Kidney (tissue), 14 donors: ENCODE measurements around the gene F3. TPM values are rescaled to one million over a fixed set of nuclear protein-coding genes. Genes with fewer than 3 reads are reported as not detected.

Source experiments
- DNase-seq, 5 donors: peaks; one replicate each; pipeline ENCODE4 v3.0.0-alpha.2; 2013 to 2020
- FAIRE-seq: peaks from 2 replicates; lab custom pipeline; 2012; peaks lifted over from hg19 to GRCh38; lab: Jason Lieb, UNC
- H3K27ac ChIP-seq, 2 donors: one replicate each; pipeline ENCODE4 v1.7.0; 2013; ENCODE audit warnings: low read depth in 2 of 2, low read length in 2 of 2, inconsistent platforms in 1 of 2
- H3K27me3 ChIP-seq: one replicate; pipeline ENCODE4 v1.7.1; 2013; ENCODE audit warnings: low read length, inconsistent platforms; ENCODE audit not compliant: control insufficient read depth, insufficient read depth
- H3K36me3 ChIP-seq, 3 donors: one replicate each; pipeline versions ENCODE4 v1.7.0 to v1.7.1; 2013; ENCODE audit warnings: low read length in 3 of 3, control low read depth in 1 of 3, inconsistent platforms in 1 of 3; ENCODE audit not compliant: insufficient read depth in 3 of 3, control insufficient read depth in 2 of 3
- H3K4me1 ChIP-seq, 3 donors: one replicate each; pipeline versions ENCODE4 v1.7.0 to v1.7.1; 2013; ENCODE audit warnings: low read length in 3 of 3, inconsistent platforms in 1 of 3, low read depth in 1 of 3; ENCODE audit not compliant: control insufficient read depth in 2 of 3, insufficient read depth in 2 of 3
- H3K4me3 ChIP-seq, 3 donors: one replicate each; pipeline versions ENCODE4 v1.7.0 to v1.8.1; 2013; ENCODE audit warnings: low read length in 3 of 3, control low read depth in 1 of 3, inconsistent platforms in 1 of 3
- H3K9ac ChIP-seq, 3 donors: one replicate each; pipeline versions ENCODE4 v1.7.0 to v1.7.1; 2013; ENCODE audit warnings: low read length in 3 of 3, control low read depth in 1 of 3, inconsistent platforms in 1 of 3
- H3K9me3 ChIP-seq, 3 donors: one replicate each; pipeline versions ENCODE4 v1.7.0 to v1.7.1; 2013; ENCODE audit warnings: low read length in 3 of 3, control low read depth in 1 of 3, inconsistent platforms in 1 of 3; ENCODE audit not compliant: control insufficient read depth in 2 of 3, insufficient read depth in 1 of 3
- intact Hi-C: fragments of 100-400 bp; cut with DNase I; formaldehyde crosslinking; loops from one replicate; pipeline ENCODE4 v1.11.1; 2022
- polyA plus RNA-seq: library from polyadenylated mRNA; stranded (reverse); fragments of 350-450 nt; fragmentation: Illumina TruSeq; extraction: RNeasy Lipid Tissue Mini Kit (QIAGEN cat#74804); gene quantifications from one replicate; pipeline ENCODE4 v1.2.3, GENCODE V29; 2014; ENCODE audit warnings: low read depth, low replicate concordance; ENCODE audit not compliant: insufficient read depth
- total RNA-seq: library from RNA; stranded (reverse); fragmentation: NEBNext Ultra II Directional; extraction: Animal tissue kit (Norgen Biotek cat#: 25700); gene quantifications from one replicate; pipeline ENCODE4 v1.2.1, GENCODE V29; 2021
- TF ChIP-seq, protein P1 (sequence below): IDR thresholded peaks from 3 replicates; pipeline ENCODE4 v1.5.1; 2012; ENCODE audit warnings: mild to moderate bottlenecking, moderate library complexity, borderline replicate concordance; ENCODE audit not compliant: insufficient read depth; ENCODE audit errors: extremely low read depth
- donor health status: control.
- donor health status: control.
- donor health status: control.
- donor health status: control.
- donor health status: control.
- donor health status: DM: yes; HTN: yes; CAD: no.
- donor health status: Normal renal cell carcinoma (clear cell type).

F3 gene
- total and polyA plus RNA-seq, 2 donors from 2014 or later, result 8.8 to 19.0 TPM

DNA sequence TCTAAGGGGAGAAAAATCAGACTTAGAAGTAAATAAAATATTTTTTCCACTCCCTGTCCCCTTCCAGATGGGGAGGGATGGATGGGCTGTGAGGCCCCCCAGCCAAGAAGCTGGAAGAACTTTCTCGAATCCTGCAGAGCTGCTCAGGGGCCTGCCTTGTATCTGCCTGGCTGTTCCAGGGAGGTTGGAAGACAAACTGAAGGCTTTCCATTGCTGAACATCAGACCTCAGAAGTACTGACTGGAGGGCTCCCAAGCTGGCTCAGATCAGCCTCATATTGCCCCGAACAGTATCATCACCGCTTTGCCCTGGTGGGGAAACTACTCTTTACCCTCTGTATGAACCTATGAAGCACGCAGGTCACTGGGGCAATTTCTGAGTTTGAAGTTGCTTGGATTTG is 12.4 kb upstream of the F3 start:
- H3K9ac ChIP-seq, result no peak overlapping the region
- H3K4me3 ChIP-seq, result no peak overlapping the region
- FAIRE-seq (no peak), DNase-seq (no peak)
- TF ChIP-seq, protein P1, sequence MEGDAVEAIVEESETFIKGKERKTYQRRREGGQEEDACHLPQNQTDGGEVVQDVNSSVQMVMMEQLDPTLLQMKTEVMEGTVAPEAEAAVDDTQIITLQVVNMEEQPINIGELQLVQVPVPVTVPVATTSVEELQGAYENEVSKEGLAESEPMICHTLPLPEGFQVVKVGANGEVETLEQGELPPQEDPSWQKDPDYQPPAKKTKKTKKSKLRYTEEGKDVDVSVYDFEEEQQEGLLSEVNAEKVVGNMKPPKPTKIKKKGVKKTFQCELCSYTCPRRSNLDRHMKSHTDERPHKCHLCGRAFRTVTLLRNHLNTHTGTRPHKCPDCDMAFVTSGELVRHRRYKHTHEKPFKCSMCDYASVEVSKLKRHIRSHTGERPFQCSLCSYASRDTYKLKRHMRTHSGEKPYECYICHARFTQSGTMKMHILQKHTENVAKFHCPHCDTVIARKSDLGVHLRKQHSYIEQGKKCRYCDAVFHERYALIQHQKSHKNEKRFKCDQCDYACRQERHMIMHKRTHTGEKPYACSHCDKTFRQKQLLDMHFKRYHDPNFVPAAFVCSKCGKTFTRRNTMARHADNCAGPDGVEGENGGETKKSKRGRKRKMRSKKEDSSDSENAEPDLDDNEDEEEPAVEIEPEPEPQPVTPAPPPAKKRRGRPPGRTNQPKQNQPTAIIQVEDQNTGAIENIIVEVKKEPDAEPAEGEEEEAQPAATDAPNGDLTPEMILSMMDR, result no peak
- no peak overlapping the region for H3K27ac ChIP-seq
- H3K9me3 ChIP-seq, result no peaks in the 10 kb centered on the region
- H3K27me3 ChIP-seq, result no peaks in the 10 kb centered on the region
- H3K4me1 ChIP-seq, result peaks cover 0 to 4% (median 0%) of the 10 kb centered on the region in 3 donors
- no peaks in the 10 kb centered on the region for H3K36me3 ChIP-seq
- intact Hi-C loops, result no loop called here

DNA sequence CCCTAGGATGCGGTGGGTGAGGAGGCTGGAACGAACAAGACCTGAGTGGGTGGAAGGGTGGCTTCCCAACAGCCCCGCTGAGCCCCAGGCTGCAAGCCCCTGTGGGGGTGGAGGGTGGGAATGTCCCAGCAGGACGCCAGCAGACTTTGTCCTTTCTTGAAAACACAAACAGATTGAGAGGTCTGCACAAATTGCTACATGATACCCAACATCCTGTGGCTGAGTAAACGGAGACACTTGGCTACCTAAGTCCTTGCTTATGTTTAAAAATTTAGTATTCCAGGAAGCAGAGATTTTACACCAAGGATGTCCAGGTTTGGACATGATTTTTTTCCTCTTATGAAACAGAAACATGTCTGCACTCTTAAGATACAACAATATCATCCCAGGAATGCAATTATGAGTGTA is 11.8 kb upstream of the F3 start:
- intact Hi-C loops, result no loop called here
- no peak overlapping the region for H3K4me3 ChIP-seq
- H3K4me1 ChIP-seq, result peaks cover 0 to 4% (median 0%) of the 10 kb centered on the region in 3 donors
- H3K27me3 ChIP-seq, result no peaks in the 10 kb centered on the region
- DNase-seq, result peak in 4 of 5 donors; percentile 26 to 68 (median 58)
- H3K27ac ChIP-seq, result no peak overlapping the region
- H3K36me3 ChIP-seq, result no peaks in the 10 kb centered on the region
- TF ChIP-seq, protein P1, result no peak
- no peak for FAIRE-seq
- H3K9me3 ChIP-seq, result no peaks in the 10 kb centered on the region
- no peak overlapping the region for H3K9ac ChIP-seq

DNA sequence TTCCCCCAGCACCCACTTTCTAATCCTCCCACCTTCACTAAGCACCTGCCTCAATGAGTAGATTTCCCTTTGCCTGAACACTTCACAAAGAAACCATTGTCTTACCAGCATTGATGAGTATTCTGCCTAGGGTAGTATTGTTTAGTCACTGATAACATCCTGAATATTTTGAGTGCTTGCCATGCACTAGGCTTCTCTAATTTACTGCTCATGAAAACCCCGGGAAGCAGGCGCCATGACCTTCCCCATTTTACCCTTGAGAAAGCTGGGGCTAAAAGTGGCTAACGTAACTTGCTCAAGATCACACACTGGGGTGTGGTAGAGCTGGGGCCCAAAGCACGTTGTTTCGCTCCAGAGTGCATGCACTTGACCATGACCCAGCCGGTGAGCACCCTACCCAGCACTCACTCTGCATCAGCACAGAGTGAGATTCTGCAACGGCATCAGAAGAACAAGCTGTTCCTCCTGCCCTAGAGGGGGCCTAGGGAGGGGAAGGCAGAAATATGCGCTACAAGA is 10.6 kb upstream of the F3 start:
- Histone ChIP-seq H3K27me3 (no peaks in the 10 kb centered on the region), H3K9me3 (no peaks in the 10 kb centered on the region), H3K36me3 (no peaks in the 10 kb centered on the region), H3K9ac (no peak overlapping the region), H3K4me3 (no peak overlapping the region), H3K4me1 (peaks cover 0 to 4% (median 0%) of the 10 kb centered on the region in 3 donors), H3K27ac (no peak overlapping the region)
- FAIRE-seq, result no peak
- TF ChIP-seq, protein P1, result no peak
- peak in 1 of 5 donors; percentile 16 for DNase-seq
- intact Hi-C loops, result no loop called here

DNA sequence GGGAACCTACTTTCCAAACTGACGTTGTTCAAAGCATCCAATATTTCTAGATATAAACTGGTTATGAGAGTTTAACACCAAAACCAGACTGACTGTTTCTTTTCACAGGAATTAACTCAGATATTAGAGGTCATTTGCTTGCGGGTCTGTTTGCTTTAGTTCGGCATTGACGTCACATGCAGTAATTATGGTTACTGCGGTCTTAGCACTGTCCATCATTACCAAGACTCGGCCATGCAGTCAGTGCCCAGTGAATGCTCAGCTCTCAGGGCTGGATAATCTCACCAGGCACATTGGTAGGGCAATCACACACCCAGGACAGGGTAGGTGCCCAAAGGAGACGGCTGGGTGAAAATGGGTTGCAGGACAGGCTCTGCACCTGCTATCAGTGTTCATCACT is 9.9 kb upstream of the F3 start:
- no peaks in the 10 kb centered on the region for H3K27me3 ChIP-seq
- intact Hi-C loops, result no loop called here
- H3K9me3 ChIP-seq, result no peaks in the 10 kb centered on the region
- TF ChIP-seq, protein P1, result no peak
- H3K4me3 ChIP-seq, result no peak overlapping the region
- H3K4me1 ChIP-seq, result peaks cover 0 to 4% (median 0%) of the 10 kb centered on the region in 3 donors
- no peak overlapping the region for H3K27ac ChIP-seq
- H3K9ac ChIP-seq, result no peak overlapping the region
- DNase-seq, result no peak
- no peaks in the 10 kb centered on the region for H3K36me3 ChIP-seq
- FAIRE-seq, result no peak
